Lung microvascular endothelial cell (primary cell): ENCODE results near the gene RDH5. TPM values are rescaled to one million over a fixed set of nuclear protein-coding genes. Genes with fewer than 3 reads are reported as not detected.

Source experiments
- DNase-seq, 2 donors: peaks; one replicate each; pipeline versions ENCODE4 v3.0.0 to v3.0.0-alpha.2; 2010; ENCODE audit warnings: low read depth in 2 of 2
- total RNA-seq: library from RNA; depleted of rRNA; stranded (reverse); fragments of >200 nt; gene quantifications from 2 replicates; pipeline ENCODE4 v1.2.1, GENCODE V29; 2014

Gene RDH5
- total RNA-seq, 1 donor from 2014 or later = 0.40 TPM

DNA sequence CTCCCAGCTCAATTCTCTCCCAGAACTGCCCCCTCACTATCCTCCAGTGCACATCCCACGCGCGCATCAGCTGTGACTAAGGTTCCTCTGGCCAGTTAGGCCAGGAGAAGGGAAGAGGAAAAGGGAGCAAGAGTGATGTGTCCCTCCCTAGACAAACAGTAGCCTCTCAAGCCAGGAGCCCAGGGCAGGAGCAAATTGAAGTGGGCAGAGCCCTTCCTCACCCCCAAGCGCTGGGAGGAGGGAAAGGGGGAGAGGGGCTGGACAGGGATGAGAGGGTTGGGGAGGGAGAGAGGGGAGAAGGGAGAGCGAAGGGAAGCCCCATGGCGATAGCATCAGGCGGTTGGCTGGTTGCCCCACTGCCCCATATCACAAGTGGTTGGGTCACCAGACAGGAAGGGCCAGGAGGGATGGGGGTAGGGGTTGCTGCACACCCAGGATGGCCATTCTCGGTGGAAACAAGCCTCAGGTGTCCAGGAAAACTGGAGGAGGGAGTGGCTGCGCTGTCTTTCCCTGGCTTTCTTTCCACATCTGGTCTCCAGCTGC, 7.5 kb downstream of the RDH5 start:
- DNase-seq = peak; percentile 58 to 59

DNA sequence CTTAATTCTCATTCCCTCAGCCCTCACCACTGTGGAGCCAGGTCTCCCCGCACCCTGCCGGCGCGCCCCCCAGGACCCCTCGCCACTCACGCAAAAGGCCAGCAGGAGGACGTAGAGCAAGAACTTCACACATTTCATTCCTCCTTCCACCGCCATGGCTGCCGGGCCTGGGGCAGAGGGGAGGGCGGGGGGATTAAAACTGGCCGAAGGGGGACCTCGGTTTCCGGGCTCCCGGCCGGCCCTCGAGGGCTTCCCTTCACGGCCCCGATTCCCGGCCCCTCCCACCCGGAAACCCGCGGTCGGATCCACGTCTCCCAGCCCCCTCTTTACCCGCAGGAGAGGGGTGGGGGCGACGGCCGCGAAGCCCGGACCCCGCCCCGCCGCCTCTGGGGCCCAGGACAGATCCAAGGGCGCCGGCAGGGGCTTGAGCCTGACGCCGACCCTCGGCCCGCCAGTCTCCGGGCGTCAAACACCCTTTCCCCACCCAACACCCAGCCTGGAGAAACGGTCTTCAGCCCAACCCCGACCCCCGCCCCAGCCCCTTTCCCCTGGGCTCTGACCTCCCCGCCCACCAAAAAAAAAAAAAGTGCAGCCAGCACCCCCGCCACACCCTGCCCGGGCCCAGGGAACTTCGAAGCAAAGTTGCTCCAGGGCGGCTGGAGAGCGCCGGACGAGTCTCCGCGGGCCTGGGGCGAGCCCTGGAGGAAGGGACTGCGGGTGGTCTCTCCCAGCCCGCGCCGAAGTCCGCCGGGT, 8.2 kb downstream of the RDH5 start:
- DNase-seq = peak; percentile 76 to 78

DNA sequence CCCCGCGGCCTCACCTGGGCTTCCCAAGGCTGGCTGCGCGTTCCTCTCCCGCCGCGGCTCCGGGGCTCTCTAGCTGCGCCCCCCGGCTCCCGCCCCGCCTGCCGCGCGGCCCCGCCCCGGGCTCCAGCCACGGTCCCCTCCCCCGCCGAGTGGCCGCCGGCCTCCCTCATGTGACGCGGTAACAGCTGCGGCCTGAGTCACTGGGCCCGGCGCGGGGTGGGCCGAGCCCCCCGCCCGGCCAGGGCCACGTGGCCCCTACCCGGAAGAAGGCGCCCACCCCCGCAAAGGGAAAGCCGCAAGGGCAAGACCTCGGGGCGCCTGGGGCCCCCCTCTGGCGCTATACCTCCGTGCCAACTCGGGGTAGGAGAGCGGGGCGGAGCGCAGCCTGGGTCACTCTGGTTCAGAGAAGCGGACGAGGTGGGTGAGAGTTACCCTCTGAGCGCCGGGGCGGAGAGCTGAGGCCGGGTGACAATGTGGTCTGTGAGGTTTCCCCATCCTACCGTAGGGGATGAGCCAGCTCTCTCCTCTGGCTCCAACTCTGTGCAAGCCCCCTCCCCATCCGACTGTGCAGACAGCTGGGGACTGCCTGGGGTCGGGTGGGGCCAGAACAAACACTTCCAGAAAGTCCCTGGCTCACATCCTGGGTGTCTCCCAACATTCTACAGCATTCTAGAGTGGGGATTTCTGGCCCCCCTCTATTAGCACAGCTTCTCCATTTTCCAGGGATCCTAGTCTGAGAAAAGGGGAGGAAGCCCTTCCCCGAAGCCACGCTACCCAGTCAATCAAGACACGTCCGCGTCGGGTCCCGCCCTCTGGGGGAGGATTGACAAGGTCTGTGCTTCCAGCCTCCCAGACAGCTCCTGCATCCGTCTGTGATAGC, 9.0 kb downstream of the RDH5 start, which contains the start of gene CD63:
CD63 (minus strand) TSS at position 71 of the 880 bp plus-strand sequence. CDS start 668 bp downstream, outside the sequence.
- peak; percentile 91 to 96 for DNase-seq

DNA sequence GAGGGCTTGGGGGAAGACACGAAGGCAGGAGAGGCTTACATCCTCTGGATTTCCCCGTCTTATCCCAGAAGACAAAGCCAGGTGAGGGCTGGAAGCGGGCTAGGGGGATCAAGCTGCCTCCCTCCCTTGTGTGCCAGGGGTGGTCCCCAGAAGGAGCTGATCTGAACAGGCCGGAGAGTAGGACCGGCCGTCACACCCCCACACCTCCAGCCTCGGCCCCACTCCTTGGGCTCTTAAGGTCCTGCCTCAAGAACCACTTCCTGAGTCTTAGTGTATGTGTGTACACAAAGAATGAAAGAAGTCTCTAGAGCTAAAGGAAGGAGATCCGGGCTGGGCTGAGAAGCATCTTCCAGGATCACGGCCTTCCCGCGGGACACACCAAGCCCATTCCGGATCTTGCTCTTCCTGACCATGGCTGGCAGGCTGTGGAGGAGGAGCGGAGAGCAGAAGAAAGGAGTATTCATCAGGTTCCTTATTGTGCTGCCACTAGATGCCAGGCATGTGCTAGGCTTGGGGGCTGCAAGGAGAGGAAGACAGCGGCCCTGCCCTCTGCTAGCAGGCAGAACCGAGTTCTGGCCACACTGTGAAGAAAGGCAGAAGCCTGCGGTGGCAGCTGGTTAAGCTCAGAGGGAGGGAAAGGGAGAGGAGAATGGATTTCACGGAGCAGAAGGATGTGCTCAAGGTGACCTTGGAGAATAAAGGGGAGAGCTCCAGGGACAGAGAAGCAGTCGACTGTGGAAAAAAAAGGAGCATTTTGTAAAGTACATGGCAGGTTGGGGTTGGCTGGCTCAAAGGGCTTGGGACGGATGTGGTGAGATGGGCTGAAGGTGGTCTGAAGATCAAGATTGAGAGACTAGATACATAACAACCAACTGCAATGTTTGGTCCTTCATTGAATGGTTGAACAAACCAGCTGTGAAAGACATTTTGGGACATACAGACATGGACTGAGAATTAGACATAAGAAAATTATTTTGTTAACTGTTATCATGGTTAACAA, 9.9 kb downstream of the RDH5 start:
- DNase-seq = peak in 1 of 2 donors; percentile 83

DNA sequence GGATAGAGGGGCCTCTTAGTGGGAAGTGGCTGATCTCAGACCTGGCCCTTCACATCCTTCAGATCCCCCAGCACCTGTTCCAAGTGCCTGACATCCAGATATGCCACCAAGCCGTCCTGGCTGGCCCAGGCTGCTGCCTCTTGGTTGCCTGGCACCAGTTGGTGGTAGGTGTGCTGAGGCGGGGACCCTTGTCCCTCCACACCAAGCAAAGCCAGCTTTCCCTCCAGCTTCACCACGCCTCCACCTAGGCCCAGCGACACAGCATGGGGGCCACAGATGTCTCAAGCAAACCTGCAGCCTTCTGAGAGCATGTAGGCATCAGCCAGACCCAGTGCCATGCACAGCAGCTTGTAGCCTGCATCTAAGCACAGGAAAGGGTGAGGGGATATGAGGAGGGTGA, 12.1 kb downstream of the RDH5 start:
- DNase-seq = no peak

DNA sequence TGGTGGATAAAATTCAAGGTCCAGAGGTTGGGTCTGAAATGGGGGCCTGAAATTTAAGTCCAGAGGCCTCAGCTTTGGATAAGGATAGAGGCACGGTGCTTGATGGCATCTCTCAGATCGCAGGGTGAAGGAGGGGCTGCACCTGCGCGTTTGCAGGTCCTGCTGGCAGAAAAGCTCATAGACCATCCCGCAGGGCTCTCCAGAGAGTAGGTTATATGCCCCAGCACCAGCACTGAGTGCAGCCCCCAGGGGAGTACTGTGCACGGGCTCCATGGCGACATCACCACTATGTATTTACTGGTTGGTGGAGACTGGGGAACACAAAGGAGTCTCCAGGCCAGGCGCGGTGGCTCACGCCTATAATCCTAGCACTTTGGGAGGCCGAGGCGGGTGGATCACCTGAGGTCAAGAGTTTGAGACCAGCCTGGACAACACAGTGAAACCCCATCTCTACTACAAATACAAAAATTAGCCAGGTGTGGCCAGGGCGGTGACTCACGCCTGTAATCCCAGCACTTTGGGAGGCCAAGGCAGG, 12.9 kb downstream of the RDH5 start:
- no peak for DNase-seq

DNA sequence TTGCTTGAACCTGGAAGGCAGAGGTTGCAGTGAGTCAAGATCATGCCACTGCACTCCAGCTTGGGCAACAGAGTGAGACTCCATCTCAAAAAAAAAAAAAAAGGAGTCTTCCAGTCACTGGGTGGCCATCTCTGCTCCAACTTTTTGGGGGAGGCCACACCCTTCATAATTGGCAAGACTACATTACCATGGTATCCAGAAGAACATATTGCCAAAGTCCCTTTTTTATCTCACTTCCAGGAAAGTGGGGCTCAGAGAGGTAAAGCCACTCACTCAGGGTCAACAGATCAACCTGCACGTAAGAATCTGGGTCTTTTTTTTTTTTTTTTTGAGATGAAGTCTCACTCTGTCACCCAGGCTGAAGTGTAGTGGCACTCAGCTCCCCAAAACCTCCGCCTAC, 13.7 kb downstream of the RDH5 start:
- DNase-seq = no peak

DNA sequence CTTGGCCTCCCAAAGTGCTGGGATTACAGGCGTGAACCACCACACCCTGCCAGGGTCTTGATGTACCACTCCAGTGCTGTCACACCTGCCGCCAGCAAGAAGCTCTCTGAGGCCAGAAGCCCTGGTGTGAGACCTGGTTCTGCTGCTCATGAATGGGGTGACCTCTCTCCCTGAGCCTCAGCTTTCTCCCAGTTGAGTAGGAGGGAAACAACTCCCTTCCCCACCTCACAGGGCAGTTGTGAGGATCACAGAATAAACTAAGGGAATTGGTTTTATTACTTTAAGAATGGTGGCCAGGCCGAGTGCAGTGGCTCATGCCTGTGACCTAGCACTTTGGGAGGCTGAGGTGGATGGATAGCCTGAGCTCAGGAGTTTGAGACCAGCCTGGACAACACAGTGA, 14.4 kb downstream of the RDH5 start:
- DNase-seq = no peak

DNA sequence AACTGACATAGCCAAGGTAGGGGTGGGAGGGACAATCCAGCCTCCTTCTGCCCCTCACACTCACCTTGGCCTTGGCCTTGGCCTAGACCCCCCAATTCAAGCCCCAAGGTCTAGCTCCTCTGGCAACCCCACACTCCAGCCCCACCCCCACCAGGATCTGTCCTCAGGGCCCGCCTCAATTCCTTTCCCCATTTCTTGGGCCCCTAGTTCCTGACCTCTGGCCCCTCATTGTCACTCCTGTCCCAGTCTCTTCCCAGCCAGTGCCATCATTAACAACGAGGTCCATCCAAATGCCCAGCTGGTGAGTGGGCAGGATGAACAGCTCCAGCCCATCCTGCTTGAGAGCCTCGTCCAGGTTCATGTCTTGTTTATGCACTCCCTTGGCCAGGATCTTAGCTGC, 15.9 kb downstream of the RDH5 start:
- no peak for DNase-seq

DNA sequence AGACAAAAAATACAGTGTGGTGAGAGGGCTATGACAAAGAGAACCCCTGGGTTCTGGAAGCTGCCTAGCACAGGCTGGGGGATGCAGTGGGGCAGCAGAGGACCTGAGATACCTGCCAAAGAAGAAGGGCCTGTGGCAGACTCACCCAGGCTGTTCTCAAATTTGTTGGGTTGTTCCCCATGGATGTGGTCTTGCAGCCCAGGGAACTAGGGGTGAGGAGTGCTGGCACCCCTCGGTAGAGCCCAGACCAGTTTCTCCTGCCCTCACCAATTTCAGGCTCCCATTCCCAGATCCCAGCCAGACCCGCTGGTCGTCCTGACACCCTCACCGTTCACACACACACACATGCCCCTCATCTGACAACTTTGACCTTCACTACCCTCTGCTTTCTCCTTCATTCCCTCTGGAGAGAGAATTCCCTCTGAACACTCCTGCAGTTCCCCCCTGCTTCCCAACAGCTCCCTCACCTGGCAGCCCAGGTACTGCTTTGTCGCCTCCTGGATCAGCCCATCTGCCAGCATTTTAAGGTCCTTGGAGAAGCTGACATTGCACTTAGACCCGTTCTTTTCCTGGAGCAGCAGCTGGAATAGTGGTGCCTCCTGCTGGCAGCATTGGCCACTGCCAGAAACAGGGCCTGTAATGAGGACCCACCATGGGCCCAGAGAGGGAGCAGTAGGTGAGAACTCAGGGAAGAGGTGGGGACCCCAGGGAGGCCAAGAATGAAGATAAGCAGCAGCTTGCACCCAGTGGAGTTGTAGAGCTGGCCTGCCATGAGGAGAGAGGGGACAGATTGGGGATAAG, 16.8 kb downstream of the RDH5 start:
- peak; percentile 69 to 81 for DNase-seq

DNA sequence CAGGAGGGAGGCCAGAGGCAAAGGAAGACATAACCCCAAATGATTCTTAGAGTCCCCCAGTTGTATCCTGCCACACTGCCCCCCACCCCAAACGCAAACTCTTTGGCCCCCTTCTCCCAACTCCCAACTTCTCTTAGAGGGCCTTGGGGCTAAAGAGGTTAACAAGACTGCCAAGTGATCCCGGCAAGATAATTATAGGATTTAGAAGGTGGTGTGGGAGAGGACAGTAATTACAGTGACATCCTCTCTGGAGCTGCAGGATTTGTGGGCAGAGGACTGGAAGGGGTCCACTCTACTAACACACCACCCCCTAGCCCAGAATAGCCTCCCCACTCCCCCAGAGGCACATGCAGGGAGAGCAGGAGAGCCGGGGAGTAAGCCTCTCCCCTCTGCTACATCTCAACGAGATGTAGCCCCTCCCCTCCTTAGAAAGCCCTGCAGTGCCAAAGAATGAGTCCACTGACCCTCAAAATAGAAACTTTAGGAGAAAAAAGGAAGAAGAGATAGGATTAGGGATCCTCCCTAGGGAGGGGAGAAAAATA, 17.5 kb downstream of the RDH5 start:
- DNase-seq = no peak

DNA sequence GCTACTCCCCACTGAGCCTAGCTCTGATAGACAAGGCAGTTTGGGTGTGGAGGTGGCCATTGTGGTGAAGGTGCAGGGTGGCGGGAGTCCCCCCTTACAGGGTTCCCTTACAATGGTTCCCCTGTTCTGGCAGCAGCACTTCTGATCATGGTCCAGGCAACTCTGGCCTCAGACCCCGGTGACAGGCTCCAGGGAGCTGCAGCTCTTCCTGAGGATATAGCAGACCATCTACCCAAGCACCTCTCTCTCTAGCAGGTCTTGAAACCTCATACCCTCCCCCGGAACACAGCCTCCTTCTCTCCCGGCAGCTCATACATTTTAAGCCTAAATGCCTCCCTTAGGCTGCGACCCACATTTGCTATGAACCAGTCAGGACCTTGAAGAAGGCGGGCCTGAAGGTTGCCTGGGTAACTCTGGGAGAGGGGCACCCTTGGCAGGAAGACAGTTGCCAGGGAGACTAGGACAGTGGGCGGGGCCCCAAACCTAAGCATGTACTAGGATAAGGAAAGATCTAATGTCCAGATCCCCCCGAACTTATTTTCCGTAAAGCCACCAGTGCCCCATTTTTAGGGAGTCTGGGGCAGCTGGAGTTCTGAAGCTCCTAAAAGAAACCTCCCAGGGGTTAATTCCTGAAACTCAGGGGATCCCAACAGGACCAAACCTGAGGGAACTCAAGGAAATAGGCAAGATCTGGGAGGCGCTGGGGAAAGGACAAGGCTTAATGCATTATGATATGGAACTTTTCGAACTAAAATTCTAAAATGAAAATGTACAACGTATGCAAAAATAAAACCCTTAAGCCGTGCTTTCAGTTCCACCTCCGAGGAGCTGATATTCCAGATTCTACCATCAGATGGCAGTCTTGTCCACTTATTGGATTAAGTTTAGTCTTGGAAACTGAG, 18.2 kb downstream of the RDH5 start:
- peak; percentile 72 to 86 for DNase-seq

DNA sequence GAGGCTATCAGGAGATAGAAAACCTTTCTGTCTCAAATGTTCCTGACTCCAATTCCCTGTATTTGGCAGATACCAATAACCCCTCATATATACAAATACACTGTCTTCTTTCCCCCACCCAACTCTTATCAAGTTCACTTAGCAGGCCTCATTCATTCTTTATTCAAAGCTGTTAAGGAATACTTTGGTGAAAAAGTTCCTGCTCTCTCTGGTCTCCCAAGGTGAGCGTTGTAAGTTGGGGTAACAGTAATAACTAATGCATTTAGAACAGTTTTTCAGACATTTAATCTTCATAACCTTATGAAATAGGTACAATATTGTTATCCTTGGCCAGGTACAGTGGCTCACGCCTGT, 18.8 kb downstream of the RDH5 start:
- DNase-seq = no peak

DNA sequence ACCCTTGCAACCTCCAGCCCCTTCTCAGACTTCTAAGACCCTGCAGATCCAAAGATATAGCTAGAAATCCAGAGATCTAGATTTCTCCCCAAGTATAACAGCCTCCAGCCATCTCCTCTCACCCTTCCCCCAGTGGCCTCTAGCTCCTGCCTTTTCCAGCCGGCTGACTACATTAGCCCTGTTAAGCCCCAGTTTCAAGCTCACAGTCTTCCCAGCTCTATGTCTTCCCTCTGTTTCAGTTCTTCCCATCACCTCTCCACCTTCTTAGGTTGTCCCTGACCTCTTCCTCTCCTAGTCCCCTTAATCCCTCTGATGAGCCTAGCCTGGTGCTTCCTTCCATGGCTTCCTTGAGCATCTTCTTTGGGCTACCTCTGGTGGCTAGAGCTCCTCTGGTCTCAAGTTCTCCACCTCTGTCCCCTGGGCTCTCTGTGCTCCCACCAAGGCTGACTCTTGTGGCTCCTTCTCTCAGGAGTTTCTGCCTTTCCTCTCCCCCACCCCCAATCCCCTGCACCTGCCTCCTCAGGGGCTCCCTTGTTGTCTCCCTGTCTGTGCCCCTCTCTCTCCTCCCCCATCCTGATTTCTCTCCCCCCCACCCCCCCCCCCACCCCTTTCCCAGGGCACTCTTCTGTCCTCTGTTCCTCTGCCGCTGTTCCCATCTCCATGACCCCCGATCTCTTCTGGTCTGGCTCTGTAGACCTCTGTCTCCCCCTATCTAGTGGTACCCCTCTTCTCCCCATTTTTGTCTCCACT, 21.9 kb downstream of the RDH5 start:
- no peak for DNase-seq

DNA sequence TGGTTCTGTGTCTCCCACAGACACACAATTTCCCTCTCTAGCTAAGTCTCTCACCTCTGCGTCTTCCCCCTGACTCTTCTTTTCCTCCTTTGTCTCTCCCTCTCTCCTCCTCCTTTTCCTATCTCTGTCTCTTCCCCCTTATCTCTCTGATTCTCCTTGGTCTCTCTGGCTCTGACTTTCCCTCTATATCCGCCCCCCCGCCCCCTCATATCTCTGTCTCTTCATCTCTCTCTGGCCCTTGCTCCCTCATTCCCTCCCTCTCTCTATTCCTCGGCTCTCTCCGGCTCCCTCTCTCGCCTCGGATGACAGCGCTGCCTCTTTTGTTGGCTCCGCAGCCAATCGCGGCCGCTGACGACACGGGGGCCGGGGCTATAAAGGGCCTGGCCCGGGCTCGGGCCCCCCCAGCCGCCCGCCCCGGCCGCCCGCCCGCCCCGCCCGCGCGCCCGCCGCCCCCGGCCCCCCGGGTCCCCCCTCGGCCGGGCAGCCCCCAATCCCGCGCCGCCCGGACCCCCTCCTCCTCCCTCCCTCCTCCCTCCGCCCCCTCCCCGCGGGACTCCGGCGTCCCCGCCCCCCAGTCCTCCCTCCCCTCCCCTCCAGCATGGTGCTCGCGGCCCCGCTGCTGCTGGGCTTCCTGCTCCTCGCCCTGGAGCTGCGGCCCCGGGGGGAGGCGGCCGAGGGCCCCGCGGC, 22.7 kb downstream of the RDH5 start, which contains the start of gene GDF11:
GDF11 (plus strand) TSS at position 404 of the 687 bp plus-strand sequence; CDS start at position 599, 195 bp downstream.
- peak; percentile 77 for DNase-seq

DNA sequence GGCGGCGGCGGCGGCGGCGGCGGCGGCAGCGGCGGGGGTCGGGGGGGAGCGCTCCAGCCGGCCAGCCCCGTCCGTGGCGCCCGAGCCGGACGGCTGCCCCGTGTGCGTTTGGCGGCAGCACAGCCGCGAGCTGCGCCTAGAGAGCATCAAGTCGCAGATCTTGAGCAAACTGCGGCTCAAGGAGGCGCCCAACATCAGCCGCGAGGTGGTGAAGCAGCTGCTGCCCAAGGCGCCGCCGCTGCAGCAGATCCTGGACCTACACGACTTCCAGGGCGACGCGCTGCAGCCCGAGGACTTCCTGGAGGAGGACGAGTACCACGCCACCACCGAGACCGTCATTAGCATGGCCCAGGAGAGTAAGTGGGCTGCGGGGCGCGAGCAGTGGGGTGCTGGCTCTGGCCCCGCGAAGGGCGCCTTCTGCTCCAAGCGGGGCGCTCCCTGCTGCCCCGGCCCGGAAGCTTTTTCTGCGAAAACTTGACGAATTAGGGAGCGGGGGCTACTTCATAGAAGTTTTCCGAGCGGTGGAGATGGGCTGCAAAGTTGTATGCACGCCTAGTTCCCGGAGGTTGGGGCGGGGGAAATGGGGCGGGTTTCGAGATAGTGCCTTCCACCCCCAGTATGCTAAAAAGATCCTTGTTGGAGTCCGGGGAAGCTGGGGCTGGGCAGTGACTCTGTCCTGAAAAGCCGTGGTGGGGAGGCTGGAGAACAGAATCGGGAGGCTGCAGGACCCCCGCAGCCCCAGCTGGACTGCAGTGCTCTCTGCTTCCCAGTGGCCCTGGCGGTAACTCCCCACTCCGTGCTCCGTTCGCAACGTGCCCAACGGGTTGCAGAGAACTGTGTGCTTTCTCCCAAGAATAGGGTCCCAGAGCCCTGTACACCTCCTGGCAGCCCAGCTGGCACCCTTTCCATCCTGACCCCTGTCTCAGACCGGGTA, 23.5 kb downstream of the RDH5 start:
- peak in 1 of 2 donors; percentile 83 for DNase-seq
